H1 (cell line): ENCODE results near the gene RBSN. TPM values are rescaled to one million over a fixed set of nuclear protein-coding genes. Genes with fewer than 3 reads are reported as not detected.

Experiments used
- POLR2AphosphoS5 ChIP-seq: IDR thresholded peaks from 2 replicates; pipeline ENCODE4 v1.6.1; 2011; ENCODE audit warnings: low read depth, low read length
- RXRA ChIP-seq: IDR thresholded peaks from 2 replicates; pipeline ENCODE4 v1.6.1; 2011; ENCODE audit warnings: low read depth, mild to moderate bottlenecking, low read length, moderate library complexity; ENCODE audit not compliant: insufficient read depth
- polyA plus RNA-seq, 7 experiments: library from polyadenylated mRNA; depleted of rRNA in 3 of 7; stranded (reverse) in 5 of 7; unstranded in 2 of 7; fragments of >200 nt in 5 of 7; fragments of 200-250 nt in 2 of 7; gene quantifications; 1 replicate in 5 of 7; 2 replicates in 1 of 7; 4 replicates in 1 of 7; pipeline versions ENCODE4 v1.2.1 to v1.2.3, GENCODE V29; 2011 to 2013; ENCODE audit warnings: missing spikeins in 2 of 7, mixed read lengths in 2 of 7
- total RNA-seq: library from RNA; stranded (reverse); fragmentation: NEBNext Ultra II Directional; extraction: Animal tissue kit (Norgen Biotek cat#: 25700); gene quantifications from 2 replicates; pipeline ENCODE4 v1.2.1, GENCODE V29; 2021

RBSN gene
- total and polyA plus RNA-seq, 2 of the 8 experiments (the other 6 are each of a cell fraction or from before 2014, with no cell fraction given), result 5.9 to 20.0 TPM

DNA sequence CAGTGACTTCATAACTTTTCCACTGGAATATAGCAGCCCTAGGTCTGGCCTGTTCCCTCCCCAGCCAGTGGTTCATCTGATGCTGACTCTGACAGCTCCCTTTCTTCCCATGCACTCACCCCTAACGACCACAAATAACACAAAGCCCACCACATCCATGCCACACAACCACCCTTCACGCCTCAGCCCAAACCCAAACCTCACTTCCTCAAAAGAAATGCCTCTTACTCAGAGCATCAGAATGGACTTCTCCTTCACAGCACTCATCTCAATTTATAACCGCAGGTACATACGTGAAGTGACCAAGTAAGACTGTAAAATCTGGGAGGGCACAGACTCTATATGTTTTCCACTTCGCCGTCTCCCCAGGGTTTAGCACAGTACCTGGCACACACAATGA is 1.1 kb downstream of the RBSN start (continued):
- no peak for TF ChIP-seq RXRA
- no peak for TF ChIP-seq POLR2AphosphoS5
